IPS-NIHi7 (cell line): Measurements from ENCODE around the gene TERT.
"Not testable (repeated sequence)": the region's sequence is repeated elsewhere in the genome, so short reads cannot be mapped to it uniquely, and the experiment has no call there.

Experiments used
- DNase-seq: peaks from one replicate; pipeline ENCODE4 v3.0.0; 2012; ENCODE audit warnings: mixed read lengths; ENCODE audit errors: extremely low spot score

Gene TERT

DNA sequence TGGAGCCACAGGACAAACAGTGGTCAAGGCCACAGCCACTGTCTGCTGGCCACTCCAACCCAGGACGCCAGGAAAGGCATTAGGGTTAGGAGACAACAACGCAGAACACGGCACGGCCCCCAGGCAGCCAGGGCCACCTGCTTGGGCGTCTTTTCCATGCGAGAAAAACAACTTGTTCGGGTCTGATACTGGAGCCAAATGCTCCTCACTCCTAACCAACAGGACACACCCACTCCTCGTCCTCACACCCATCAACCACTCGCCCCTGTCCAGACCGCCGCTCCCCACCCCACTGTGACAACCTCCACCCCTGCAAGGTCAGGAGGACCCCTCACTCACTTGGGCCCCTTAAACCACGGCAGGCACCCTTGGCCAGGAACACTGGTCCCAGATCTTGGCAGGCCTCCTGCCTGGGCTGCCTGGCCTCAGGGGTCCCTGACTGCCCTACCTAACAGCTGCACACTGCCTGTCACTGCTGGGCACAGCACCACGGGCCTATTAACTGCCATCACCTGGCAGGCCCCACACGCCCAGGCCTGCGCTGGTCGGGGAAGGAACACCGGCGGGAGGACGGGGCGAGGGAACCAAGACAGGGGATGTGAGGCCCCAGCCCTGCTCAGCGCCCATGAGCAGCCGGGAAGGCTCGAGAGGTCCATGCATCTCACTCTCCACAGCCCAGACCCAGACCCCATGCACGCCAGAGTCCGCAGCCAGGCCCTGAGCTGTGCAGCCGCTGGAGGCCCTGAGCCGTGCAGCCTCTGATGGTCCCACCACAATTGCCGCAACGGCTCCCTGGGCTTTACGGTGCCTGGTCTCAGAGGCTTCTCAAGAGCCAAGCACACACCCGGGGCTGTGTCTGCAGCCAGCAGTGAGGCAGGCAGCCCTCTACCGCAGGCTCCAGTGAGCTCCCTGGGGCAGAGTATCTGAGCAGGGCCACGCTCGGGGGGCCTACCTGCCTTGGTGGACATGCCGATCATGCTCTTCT, 36.3 kb upstream of the TERT start:
- no peak for DNase-seq

DNA sequence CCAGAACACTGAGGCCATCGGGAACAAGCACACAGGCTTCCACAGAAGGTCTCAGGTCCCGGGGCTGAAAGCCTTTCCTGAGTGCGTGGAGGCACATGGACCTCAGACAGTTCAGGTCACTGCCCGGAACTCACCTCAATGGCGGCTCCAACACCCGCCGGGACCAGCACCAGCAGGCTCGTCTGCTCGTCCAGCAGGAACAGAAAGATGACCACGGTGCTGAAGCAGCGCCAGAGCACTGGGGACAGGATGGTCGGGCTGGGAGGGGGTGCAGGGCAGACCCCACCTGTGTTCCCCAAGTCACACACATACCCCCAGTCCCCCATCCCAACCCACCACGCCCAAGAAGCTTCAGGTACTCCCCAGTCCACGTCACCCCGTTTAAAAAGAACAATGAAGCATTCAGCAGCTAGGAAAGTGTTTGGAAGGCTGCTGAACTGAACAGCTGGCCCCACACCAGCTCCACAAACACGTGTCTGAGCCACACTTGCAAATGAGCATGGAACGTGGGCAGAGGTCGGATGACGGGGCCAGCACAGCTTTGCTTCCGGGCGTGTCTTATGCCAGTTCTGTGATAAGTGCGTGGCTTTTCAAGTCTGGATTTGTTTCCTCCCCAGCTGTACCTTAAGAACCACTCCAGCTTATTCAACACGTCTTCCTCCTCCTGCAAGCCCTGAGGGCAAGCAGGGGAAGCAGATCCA, 35.4 kb upstream of the TERT start:
- DNase-seq, result no peak

DNA sequence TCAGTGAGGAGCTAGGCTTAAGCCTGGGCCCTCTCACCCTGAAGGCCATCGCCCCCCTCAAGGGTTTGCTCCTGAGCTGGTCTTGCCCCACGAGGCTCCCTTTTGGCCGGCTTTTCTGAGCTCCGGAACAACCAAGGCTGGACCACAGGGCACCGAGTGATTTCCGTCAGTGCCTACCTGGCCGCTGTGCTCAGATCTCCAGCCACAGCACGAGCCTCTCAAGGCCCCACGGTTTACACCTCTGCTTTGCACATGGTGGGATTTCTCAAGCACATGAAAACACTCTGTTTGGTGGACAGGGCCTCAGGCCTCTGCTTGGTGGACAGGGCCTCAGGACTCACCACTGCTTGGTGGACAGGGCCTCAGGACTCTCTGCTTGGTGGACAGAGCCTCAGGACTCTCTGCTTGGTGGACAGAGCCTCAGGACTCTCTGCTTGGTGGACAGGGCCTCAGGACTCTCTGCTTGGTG, 34.3 kb upstream of the TERT start:
- DNase-seq, result no peak

DNA sequence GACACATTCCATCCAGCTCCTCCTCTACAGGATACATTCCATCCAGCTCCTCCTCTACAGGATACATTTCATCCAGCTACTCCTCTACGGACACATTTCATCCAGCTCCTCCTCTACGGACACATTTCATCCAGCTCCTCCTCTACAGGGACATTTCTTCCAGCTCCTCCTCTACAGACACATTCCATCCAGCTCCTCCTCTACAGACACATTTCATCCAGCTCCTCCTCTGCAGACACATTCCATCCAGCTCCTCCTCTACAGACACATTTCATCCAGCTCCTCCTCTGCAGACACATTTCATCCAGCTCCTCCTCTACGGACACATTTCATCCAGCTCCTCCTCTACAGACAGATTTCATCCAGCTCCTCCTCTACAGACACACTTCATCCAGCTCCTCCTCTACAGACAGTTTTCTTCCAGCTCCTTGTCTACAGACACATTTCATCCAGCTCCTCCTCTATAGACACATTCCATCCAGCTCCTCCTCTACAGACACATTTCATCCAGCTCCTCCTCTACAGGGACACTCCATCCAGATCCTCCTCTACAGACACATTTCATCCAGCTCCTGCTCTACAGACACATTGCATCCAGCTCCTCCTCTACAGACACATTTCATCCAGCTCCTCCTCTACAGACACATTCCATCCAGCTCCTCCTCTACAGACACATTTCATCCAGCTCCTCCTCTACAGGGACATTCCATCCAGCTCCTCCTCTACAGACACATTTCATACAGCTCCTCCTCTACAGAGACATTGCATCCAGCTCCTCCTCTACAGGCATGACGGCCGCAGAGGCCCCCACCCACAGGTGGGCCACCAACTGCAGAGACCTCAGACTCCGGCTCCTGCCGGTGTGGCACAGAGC, 33.6 kb upstream of the TERT start:
- not testable (repeated sequence) for DNase-seq

DNA sequence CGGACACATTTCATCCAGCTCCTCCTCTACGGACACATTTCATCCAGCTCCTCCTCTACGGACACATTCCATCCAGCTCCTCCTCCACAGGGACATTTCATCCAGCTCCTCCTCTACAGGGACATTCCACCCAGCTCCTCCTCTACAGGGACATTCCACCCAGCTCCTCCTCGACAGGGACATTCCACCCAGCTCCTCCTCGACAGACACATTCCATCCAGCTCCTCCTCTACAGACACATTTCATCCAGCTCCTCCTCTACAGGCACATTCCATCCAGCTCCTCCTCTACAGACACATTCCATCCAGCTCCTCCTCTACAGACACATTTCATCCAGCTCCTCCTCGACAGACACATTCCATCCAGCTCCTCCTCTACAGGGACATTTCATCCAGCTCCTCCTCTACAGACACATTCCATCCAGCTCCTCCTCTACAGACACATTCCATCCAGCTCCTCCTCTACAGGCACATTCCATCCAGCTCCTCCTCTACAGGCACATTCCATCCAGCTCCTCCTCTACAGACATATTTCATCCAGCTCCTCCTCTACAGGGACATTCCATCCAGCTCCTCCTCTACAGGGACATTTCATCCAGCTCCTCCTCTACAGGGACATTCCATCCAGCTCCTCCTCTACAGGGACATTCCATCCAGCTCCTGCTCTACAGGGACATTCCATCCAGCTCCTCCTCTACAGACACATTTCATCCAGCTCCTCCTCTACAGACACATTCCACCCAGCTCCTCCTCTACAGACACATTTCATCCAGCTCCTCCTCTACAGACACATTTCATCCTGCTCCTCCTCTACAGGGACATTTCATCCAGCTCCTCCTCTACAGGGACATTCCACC, 32.3 kb upstream of the TERT start:
- DNase-seq, result not testable (repeated sequence)

DNA sequence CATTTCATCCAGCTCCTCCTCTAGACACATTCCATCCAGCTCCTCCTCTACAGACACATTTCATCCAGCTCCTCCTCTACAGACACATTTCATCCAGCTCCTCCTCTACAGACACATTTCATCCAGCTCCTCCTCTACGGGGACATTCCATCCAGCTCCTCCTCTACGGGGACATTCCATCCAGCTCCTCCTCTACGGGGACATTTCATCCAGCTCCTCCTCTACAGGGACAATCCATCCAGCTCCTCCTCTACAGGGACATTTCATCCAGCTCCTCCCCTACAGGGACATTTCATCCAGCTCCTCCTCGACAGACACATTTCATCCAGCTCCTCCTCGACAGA, 31.6 kb upstream of the TERT start:
- not testable (repeated sequence) for DNase-seq

DNA sequence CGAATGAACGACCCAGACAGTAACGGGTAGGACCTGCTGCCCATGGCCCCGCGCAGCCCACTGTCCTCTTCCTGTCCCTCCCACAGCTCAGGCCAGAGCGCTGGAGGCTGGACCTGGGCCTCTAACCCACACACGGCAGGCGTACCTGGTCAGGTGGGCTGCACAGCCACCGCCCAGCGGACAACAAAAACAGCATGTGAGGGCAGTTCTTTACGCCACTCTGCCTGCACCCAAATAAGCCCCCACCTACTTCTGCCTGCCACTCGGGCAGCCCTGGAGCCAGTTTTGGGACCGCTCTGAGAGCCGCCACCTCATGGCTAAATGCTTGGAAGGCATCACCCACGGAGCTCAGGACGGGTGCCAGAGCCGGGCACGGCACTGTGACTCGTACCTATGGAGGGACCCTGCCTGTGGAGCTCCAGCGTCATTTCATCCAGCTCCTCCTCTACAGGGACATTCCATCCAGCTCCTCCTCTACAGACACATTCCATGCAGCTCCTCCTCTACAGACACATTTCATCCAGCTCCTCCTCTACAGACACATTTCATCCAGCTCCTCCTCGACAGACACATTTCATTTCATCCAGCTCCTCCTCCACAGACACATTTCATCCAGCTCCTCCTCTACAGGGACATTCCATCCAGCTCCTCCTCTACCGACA, 31.1 kb upstream of the TERT start:
- DNase-seq, result no peak

DNA sequence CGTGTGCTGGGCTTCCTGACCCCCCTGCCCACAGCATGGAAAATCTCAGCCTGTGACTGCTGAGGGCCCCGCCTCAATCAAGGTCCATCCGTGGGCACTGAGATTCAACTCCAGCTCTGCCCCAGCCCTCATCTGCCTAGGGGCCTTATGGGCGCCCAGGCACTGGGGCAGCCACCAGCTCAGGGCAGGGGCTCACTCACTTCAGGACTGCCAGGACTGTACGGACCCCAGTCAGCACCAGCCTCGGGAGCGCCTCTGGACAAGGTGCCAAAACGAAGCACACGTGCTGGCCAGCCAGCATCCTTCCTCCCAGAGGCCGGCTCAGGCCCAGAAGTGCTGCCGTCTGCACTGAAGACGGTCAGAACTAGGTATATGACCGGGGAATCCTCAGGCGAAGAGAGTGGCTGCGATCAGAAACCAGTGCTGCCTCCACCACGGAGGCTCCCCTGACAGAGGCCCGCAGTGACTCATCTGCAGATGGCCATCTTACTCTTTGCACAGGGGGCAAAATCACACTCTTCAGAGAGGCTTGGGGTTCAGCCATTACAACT, 30.4 kb upstream of the TERT start:
- no peak for DNase-seq

DNA sequence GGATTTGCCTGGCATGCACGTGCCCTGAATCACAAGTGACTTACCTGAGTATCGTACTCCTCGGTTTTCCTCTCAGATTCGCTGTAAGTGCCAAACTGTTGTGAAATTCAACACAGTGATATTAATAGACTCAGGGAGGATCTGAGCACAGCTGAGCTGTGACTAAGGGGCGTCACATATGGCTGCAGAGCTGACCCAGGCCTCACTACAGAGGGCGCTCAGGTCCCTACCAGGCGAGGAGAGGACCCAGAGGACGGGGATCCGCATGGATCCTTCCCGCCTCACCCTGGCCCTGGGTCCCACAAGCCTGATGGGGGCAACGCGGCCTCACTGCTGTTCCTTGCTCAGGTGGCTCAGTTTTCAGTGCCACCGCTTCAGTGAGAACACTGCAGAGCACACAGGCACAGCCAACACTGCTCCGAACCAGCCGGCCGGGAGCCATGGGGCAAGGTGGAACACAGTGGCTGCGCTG, 29.9 kb upstream of the TERT start:
- DNase-seq, result peak; percentile 38

DNA sequence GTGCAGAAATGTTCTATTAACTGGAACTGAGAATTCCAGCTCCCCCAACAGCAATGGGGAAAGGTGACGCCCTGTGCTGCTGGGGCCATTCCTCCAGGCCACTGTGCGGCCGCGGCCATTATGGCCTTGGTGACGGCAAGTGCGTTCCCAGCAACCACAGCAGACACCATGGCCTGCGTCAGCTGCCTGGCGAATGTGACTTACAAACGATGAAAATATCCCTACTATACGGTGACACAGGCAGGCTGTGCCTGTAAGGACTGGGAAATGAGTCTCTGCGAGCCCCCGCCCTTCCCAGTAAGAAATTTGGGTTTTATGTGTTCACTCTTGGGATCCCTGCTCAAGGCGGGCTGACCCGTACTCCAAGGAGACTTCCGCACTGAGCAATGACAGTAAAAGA, 29.4 kb upstream of the TERT start:
- DNase-seq, result no peak

DNA sequence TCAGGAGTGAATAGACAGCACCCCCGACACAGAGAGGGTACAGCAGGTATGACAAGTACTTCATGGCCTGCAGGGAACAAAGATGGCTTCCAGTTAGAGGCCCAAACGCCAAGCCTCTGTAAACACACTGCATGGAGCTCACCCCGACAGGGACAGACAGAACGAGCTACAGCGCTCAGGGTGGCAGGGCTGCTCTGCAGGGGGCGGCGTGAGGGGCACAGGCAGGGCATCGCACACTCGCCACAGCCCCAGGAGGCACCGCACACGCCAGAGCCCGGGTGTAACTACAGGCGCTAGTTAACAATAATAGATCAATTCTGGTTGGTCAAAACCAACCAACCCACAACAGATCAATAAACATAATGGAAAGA, 28.9 kb upstream of the TERT start:
- DNase-seq, result no peak

DNA sequence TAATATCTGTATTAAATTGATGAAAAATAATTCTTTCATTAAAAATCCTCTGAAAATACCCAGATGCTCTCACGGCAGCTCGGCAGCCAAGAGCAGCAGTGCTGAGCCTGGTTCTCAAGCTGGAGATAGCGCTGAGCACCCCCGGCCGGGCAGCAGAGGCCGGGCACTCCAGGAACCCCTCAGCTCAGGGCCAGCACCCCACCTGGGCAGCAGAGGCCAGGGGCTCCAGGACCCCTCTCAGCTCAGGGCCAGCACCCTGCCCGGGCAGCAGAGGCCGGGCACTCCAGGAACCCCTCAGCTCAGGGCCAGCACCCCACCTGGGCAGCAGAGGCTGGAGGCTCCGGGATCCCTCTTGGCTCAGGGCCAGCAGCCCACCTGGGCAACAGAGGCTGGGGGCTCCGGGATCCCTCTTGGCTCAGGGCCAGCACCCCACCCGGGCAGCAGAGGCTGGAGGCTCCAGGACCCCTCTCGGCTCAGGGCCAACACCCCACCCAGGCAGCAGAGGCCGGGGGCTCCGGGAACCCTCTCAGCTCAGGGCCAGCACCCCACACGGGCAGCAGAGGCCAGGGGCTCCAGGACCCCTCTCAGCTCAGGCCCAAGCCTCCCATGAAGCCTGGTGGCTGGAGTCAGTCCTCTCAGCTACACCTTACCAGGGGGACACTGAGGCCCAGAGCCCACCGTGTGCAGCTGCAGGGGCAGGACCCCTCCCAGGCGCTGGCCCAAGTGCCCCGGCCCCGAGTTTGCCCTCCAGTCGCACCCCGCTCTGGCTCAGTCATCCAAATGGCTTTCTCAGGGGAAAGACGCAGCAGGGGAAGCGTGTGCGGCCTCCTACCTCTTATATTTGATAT, 28.3 kb upstream of the TERT start:
- DNase-seq, result no peak

DNA sequence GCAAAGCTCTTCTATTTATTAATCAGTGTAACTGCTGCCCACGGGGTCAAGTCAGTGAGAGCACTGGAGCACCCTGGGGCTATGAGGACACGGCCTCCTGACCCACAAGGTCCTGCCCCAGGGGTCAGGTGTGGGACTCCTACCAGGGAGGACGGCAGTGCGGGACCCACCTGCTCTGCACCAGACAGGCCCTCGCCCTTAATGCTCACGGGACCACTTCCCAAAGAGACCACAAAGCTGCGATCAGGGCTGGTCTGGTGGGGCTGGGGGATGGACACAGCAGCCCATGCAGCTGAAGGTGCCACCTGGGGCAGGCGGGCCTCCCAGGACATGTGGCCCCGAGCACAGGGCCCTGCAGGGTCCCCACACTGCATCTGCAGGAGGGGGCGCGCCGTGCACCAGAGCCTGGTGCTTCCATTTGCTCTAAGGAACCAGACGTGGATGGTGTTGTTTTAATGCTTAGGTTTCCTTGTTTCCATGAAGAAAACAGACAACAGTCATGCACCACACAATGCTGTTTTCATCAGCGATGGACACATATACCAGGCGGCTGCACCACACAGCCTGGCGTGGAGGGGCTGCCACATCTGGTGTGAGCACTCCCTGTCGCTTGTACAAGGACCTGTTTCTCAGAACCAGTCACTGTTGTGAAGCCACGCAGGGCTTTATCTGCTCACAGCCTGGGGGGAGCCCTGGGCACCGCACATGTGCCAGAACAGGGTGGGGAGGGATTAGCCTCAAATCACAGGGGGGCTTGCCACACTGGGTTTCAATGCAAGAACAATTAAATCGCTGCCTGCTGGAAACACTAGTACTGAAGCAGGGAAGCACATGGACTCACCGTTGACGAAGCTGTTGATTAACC, 27.4 kb upstream of the TERT start:
- DNase-seq, result no peak

DNA sequence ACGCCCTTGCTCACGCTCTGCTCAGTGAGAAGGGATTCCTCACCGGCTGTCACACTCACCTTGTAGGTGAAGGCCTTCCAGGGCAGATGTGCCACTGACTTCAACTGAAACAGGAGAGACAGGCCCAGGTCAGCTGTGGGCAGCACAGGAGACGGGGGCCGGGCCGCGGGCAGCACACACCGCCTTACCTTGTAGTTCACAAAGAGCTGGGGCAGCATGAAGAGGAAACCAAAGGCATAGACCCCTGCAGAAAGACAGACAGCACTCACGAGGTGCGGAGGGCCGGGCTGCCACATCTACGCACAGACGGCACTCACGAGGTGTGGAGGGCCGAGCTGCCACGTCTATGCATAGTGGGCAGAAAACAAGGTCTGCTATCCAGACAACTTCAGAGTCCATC, 26.7 kb upstream of the TERT start:
- DNase-seq, result no peak

DNA sequence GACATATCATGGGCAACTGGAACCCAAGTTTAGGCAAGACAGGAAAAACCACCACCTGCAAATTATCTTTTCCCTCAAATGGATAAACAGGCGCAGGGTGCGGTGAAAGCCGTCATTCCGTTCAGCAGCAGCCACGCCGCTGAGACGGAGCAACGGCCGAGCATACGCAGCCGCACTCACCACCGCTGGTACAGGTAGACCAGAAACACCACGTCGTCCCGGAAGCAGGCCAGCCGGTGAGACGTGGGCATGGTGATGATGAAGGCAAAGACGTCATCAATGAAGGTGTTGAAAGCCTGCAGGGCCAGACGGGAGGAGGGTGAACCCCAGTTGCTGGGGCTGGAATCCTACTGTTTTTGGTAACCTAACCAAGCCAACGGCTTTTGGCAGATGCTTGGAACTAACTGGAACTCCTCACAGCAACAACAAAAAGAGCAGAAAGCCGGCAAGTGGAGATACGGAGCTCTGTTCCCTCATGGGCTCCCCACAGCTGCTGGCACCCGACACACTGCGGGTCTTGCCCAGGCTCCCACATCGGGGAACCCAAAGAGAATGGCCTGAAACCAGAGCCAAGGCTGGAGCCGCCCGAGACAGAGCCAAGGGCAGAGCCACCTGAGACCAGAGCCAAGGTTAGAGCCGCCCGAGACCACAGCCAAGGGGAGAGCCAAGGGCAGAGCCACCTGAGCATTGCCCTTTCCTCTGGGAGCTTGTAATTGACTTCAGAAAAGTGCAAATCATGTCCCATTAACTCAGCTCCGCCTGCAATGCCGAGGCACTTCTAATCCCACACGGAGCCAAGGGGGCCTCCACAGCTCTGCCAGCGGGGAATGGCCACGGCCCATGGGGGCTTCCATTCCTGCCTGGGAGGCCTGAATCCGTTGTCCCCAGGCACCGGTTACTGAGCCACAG, 25.8 kb upstream of the TERT start:
- DNase-seq, result no peak

DNA sequence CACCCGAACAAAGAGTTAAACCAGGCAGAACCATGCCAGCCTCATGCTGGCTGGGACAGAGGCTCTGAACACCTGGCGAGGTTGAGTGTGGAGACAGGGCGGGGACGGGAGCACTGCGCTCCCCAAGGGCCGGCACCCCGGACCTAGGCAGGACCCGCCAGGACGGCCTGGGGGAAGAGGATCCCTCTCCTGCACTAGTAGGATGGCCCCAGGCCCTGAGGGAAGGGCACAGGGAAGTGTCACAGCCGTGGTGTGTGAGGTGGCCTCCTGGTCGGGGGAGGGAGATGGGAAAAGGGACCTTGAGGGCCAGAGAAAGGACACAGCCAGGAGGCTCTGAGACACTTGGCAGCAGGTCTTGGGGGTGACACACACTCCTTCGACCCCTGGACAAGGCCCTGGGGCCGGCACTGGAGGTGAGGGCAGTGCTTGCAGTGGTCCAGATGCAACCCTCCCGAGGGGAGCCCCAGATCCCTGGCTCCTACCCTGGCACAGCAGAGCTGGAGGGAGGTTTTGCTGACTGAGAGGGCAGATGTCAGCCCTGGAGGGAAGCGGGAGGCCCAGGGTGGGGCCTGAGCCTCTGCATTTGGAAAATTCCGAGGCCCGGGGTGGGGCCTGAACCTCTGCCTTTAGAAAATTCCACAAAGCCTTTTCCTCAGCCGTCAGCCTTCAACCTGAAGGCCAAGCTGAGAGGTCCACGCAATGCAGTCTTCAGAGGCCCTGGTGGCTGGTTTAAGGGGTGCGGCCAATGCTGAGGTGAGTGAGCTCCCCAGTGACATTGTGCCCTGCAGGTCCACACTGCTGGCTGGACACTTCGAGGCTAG, 24.8 kb upstream of the TERT start:
- no peak for DNase-seq
